SW 1271 (cell line): ENCODE results near the gene ARHGAP10.

Experiments used
- DNase-seq, 2 experiments: peaks; one replicate each; lab custom pipeline; 2025; lab: John Stamatoyannopoulos, UW

The ARHGAP10 gene

DNA sequence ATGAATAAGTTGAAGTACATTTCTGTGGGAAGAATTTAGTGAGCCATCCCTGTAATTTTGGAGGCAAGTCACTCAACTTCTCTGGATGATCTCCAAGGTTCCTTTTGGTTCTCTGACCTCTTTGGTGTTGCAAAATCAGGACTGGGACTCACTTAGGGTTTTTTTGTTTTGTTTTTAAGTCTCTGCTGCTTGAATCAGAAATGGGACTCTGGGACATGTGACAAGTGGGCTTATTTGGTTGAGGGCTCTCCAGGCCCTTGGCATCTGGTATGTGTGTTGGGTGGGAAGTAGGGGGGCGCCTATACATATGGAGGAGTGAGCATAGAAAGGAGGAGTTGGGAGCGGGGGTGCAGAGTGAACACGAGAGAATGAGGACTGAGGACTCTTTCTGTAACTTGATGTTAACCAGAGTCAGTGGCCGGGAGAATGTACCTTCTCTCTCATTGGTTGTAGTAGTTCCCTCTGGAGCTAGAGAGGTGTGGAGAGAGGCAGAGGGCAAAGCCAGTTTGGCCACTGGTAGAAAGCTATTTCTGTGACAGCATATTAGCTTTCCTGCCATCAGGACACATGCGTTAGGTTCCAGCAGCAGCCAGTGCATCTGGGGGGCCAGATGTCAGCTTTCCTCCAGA, 1.9 kb downstream of the ARHGAP10 start:
- no peak for DNase-seq

DNA sequence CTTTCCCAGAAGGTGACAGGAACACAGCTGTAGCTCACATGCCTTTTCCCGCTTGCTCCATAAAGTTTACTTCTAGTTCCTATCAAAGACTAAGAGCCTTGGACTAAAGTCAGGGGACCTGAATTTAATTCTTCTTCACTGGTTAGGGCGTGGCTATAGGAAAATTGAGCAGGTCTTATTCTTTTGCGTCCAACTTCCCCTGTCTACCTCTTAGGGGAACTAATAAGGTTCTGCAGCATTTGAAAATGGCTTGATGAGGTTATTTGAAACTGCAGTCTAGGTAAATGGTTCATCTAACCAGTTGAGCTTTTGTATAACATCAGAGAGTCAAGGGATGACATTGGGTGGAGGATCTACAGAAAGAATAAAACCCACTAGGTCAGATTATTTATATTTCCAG, 2.6 kb downstream of the ARHGAP10 start:
- no peak for DNase-seq

DNA sequence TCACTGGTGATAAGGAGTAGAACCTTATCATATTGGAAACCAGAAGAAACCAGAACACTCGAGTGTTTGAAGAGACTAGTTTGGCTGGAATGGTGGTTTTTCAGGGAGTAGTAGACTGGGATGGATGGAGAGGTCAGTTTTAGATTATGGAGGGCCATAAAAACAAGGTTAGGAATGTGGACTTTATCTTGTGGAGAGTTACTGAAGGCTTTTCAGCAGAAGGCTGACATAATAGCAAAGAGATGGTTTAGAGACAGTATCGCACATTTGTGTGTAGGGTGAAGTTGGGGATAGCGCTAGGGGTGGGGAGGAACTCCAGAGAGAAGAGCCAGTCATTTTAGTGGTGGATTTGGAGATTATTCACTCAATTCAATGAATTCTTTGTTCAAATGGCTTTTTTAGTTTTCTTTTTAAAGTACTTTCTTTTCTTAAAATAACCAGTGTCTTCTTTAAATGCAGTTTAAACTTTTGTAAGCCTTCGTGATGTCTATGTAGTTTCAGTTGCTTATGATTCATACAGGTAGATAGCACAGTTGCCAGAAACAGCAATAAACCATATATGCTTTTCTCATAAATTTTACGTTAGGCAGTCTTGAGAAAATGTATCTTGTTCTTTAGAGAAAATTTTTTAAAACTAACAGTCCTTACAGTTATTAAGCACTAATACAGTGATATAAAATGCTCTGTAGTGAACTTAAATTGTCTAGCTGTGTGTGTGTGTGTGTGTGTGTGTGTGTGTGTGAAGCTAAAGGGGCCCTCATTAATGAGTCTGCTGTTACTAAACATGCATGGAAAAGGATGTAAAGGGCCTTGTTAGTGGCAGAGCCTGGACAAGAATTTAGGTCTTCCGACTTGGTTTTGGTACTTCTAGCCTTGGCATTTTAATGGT, 3.8 kb downstream of the ARHGAP10 start:
- DNase-seq: no peak

DNA sequence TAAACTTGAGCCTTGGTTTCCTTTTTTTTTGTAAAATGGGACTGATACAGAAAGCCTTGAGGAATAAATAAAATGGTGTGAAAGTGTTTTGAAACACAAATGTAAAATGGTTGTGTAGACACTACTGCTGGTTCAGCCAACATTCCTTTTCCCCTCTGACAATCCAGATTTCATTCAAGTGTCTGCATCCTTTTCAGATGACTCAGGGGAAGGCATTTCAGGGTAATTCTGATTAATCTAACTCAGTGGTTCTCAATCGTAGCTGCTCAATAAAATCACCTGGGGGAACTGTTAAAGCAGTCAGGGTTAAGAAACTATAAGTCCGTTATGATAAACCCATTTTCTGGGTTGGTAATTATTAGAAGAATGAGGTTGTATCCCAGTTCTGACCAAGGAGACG, 4.6 kb downstream of the ARHGAP10 start:
- DNase-seq: peak; percentile 18 to 61

DNA sequence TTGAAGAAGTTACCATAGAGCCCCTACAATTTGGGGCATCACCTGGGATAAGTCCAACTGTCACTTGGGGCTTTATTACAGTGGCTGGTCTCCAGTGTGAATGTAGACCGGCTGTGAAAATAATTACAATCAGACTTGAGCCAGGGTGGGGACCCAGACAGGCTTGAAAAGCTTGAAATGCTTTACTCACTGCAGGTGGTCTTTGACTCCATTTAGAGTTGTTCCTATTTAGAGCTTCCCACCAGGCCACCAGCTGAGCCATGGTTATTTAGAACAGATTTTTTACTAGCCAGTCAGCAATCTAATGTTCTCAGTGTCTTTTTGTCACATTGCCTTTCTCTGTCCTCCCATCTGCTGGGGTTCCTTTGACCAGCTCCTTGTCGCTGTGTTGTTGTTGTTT, 5.7 kb downstream of the ARHGAP10 start:
- no peak for DNase-seq

DNA sequence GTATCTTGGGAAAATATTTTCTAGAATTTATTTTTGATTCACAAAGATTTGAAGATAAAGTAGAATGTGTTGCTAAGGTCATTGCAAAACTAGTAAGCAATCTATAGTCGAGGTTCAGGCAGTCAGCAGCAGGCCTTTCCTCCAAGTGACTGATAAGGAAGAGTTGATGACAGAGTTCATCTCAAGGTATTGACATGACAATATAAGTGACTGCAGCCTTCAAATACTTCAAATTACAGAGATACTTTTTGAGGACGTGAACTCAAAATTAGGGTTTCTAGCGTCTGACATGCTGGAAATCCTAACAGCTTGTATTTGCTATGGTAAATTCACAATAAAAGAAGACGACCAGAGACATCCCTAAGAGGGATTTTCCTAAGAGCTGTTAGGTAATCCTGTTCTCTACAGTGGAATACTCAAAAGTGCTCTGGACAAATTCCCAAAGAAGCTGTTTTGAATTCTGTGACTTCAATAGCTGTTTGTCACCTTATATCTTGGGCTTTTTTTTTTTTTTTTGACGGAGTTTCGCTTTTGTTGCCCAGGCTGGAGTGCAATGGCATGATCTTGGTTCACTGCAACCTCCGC, 7.4 kb downstream of the ARHGAP10 start:
- no peak for DNase-seq

DNA sequence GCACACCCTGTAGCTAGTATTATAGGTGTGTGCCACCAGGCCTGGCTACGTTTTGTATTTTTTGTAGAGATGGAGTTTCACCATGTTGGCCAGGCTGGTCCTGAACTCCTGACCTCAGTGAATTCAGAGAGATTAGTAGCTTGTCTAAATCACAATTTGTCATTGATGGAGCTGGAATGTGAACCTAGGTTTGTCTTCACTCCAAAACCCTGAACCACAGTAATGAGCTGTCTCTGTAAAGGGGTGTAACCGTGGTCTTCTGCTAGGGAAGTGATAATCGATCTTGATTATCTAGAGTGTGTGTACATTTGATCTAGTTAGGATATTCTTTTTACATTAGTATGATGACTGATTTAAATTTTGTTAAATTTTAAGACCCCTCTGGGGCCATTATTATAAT, 8.3 kb downstream of the ARHGAP10 start:
- no peak for DNase-seq

DNA sequence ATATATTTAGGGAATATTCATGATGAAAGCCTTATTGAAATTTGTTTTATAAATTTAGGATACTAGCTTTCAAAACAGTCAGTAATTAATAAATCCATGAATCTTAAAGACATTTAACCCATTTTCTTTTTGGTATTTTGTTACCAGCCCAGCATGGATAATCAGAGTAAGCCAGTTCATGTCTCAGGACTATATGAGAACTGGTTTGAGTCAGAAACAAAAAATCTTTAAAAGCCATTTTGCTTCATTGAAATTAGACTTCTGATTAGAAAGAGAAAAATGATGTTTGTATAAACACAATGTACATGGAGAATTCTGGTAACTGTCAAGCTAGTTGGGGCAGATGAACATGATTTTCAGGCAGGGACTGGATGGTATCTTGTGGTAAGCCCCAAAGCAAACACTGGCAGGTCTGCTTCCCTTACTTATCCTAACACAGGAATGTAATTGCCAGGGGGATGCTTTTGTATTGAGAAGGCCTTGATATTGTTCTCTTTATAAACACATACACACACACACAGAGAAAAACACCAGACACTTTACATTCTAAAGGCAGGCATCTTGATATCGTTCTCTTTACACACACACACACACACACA, 9.4 kb downstream of the ARHGAP10 start:
- DNase-seq: no peak

DNA sequence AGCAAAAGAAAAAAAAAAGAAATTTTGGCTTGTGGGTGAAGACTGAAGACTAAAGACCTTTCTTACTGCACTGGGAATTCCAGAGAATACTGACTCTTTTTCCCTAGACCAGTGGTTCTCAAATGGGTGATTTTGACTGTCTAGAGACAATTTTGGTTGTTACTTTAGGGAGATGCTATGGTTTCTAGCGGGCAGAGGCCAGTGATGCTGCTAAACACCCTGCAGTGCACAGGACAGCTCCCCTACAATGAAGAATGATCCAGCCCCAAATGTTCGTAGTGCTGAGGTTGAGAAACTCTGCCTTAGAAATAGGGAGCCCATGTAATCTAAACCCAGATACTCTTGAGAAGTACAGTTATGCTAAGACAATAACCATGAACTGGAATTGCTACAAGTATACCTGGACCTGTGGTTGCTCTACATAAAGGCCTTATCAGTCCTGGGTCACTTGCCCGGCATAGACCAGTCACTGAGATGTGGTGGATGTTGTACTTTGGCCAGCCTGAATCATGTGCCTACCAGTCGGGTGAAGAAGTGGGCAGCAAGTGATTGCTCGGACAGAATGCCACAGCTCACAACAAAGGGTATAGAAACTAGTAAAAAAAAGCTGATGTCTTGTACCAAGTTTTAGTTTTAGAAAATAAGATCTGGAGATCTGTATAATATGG, 16.0 kb downstream of the ARHGAP10 start:
- DNase-seq: no peak

DNA sequence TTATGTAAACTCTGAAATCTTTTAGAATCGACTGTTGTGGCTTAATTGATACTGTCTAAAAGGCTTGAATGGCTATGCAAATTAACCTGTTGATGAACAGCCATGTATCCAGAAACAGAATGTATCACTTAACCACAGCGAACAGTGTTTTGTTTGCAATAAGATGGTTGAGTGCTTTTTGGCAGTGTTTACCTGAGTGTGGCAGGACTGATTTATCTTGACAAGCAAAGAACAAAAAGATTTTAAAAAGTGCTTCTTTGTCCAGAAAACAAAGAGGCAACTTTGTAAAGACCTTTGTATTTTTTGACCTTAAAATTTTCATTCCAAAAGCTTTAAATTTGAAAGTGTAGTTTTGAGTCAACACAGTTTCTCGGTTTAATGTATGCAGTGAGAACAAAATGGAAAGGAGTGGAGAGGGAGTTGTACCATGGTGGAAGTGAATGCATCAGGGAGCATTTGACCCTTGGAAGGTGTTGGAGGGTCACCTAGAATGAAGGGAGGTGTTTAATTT, 18.0 kb downstream of the ARHGAP10 start:
- DNase-seq: no peak

DNA sequence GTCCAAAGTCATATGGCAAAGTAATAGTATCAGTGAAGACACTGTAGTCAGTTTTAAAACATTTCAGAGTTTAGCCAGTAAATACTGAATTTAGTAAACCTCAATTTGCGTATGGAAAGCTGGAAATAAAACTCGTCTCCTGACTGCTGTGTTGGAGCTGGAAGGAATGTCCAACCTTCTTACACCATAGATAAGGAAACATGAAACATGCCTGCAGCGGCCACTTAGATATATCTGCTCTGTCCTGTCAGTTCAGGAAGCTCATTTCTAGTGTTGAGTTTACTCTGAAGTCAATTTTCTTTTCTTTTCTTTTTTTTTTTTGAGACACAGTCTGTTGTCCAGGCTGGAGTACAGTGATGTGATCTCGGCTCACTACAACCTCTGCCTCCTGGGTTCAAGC, 21.2 kb downstream of the ARHGAP10 start:
- no peak for DNase-seq

DNA sequence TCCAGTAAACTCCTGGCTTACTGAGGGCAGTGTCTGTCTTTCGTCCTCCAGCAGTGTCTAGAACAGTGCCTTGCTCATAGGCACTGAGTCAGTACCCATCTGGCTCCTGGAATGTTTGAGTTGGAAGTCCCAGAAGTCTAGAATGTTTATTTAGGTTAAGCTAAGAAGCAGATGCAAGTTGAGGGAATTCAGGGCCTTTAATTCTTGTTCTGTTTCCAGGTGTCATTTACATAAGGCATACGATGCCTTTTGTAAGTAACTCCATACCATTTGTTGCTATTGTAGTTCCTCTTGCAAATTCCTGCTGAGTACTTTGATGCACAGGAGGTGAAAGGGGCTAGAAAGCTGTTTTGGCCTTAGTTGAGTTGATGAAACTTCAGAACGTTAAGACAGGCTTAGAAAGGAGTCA, 22.2 kb downstream of the ARHGAP10 start:
- no peak for DNase-seq

DNA sequence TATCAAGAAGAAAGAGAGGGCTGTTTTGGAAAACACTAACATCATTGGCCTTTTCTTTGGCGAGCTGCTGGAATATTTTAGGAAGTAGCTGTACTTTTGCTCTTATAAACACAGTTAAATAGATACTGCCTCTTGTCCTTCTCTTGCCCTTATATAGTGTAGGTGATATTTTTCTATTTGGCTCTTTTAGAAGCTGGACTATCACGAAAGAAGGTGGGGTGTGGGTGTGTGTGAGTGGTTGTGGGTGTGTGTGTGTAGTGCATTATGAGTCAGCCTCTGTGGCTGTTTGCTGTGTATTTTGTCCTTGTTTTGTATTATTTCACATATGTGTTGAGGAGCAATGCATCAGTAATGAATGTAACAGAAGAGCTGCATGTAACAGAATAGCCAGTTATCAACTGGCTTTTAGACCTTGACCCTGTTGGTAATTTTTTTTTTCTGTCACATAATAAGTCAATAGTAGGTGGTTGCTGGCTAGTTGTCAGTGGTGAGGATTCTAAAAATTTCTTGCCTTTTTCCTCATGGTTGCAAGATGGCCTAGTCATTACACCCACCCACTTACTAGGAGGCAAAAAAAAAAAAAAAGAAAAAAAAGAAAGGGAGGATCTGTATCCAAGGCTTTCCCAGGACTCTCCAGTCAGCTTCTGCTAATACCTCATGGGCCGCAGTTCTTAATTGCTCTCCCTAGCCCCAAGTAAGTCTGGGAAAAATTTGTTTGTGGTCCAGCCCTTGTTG, 23.8 kb downstream of the ARHGAP10 start:
- no peak for DNase-seq

DNA sequence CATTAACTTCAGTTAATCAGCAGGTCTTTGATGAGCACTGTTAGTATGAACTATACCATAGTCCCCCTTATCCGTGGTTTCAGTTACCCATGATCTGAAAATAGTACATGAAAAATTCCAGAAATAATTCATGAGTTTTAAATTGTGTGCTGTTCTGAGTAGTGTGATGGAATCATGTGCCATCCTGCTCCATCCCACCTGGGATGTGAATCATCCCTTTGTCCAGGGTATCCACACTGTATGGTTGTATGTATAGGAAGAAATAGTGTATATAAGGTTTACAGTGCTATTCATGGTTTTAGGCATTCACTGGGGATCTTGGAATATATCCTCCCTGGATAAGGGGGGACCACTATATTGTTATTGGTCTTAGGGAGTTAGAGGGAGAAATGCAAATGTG, 24.5 kb downstream of the ARHGAP10 start:
- DNase-seq: no peak

DNA sequence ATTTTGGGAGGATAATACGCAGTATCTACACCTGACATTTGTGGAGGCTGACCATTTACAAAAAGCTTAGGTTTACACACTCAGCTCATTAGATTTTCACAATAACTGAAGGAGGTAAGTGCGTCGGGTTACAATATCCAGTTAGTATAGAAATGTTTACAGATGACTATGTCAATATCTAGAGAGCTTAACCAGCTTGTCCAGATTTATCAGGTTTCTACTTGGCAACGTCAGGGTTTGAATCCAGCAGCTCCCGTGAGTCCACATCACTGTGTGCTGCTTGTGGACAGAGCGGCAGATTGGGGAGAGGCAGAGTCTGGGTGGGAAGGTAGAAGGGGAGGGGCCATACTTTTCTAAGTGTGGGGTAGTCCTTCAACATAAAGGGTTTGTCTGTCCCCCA, 28.3 kb downstream of the ARHGAP10 start:
- DNase-seq: no peak

DNA sequence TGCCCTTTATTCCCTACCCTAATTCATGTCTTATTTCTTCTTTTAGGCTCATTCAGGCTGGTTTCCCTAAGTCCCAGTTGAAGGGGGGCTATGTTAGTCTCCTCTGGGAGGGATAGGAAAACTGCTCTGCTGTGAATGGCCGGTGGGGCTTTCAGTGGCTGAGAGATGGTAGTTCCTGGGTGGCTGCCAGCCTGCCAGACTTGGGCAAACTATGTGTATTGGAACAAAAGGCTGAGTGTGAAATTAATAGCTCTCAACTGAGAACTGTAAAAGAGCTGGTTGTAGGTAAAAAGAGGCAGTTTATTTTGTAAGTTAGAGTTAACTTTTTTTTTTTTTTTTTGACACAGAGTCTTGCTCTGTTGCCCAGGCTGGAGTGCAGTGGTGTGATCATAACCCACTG, 28.8 kb downstream of the ARHGAP10 start:
- DNase-seq: no peak

DNA sequence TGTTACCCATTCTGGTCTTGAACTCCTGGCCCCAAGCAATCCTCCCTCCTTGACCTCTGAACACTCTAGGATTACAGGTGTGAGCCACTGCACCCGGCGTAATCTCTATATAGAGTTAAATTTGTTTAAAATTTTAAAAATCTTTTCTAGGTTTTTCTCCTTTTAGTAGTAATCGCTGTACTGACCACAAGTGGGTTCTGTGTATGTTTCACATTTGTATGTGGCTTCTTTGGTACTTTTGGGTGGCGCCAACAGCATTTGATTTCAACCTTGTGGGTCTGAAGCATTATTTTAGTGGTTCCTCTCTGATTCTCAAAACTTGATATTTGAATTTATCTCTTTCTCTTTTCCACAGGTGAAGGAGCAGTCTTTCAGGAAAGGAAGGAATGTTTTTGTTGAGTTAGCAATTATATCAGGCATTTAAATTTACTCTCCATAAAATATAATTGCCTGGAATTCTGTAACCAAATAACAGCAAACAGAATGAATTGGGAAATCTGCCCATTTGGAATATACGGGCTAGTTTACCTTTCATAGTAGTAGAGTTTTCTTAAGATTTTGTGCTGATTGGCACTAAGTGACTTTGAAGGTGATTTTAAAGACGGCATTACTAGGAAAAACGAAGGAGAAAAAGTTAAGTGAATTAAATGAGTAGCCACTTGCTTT, 29.5 kb downstream of the ARHGAP10 start:
- no peak for DNase-seq

DNA sequence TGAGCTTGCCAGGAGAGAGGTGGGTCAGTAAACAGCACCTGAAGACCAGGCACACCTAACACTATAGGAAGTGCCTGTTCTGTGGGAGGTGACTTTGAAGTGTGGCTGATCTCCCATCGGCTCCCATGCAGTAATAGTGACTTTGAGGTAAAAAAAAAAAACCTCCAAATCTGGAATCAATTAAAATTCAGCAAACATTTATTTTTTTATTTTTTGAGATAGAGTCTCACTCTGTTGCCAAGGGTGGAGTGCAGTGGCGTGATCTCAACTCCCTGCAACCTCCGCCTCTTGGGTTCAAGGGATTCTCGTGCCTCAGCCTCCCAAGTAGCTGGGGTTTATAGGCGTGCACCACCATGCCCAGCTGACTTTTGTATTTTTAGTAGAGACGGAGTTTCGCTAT, 32.4 kb downstream of the ARHGAP10 start:
- no peak for DNase-seq

DNA sequence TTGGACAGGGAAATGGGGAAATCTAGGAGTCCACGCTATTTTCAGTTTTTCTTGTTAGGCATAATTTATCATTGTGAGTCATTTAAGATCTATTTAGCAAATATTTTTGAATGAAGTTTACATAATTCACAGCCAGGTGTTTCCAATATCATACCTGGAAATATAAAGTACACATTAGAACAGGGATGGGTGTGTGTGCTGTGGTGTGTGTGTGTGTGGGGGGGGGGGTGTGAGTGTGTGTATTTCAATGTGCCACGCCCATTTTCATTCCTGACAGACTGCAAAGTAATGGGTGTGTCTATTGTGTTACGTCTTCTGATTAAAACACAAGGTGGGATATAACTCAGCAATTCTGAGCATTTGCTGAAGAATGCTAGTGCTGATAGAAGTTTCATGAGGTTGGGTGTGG, 33.2 kb downstream of the ARHGAP10 start:
- no peak for DNase-seq

DNA sequence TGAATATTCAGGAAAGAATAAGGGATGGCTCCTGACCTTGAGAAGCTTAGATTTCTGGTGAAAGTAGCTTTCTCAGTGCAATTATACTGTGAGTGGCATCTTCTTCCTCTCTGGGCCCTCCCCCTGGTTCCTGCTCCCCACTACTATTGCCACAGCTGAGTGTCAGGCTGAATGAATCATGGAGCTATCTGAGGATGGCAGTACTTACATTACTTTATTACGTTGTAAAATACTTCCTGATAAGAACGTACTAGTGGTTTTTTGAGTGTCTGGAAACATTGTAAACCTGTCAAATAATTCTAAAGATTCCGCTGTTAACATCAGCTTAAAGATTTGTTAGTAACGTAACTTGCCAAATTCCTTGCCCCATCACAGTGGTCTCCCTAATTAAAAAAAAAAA, 36.2 kb downstream of the ARHGAP10 start:
- DNase-seq: no peak

DNA sequence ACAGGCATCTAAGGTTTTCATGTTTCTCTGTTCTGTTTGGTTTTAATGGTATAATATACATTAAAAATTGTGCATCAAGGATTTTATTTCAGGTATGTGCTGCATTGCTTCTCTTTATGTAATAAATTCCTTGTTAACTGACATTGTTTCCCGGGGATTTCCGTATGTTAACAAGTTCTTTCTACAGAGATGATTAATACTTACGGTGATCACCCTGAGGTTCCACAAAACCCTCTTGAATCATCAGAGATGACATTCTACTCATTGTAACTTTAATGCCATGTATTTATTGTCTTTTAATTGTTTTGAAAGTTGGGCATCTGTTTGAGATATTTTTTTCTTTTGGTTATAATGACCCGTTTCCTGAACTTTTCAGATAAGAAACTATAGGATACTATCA, 37.5 kb downstream of the ARHGAP10 start:
- no peak for DNase-seq
